ENCODE measurements around the gene PHOSPHO2.

The PHOSPHO2 gene

GRCh38 chr2:169718930-169719504, 24.7 kb downstream of the PHOSPHO2 start:
- Histone ChIP-seq H2AFZ (no peak overlapping the region), H3K9me3 (ENCODE audit: control insufficient read depth, low read length) (no peaks in the 10 kb centered on the region), H3K27ac (no peak overlapping the region), H3K4me1 (peaks cover 12% of the 10 kb centered on the region), H3K27me3 (ENCODE audit: control insufficient read depth, insufficient read depth, low read length) (no peaks in the 10 kb centered on the region), H3K4me3 (ENCODE audit: low read depth, low read length) (no peak overlapping the region), H3K9ac (no peak overlapping the region), H3K4me2 (ENCODE audit: low read length) (no peak overlapping the region), H3K36me3 (ENCODE audit: control insufficient read depth, insufficient read depth, low read length) (no peaks in the 10 kb centered on the region), H3K79me2 (no peaks in the 10 kb centered on the region)
- no peak for TF ChIP-seq CTCF (IDR thresholded peaks at IDR 0.05)

- H3K27me3 ChIP-seq (ENCODE audit: control insufficient read depth, insufficient read depth, low read length), result no peaks in the 10 kb centered on the region
- H3K36me3 ChIP-seq (ENCODE audit: control insufficient read depth, insufficient read depth, low read length), result no peaks in the 10 kb centered on the region
- H3K27ac ChIP-seq, result no peak overlapping the region
- no peak overlapping the region for H3K9ac ChIP-seq
- no peak overlapping the region for H3K4me3 ChIP-seq (ENCODE audit: low read depth, low read length)
- no peaks in the 10 kb centered on the region for H3K79me2 ChIP-seq
- TF ChIP-seq CTCF (IDR thresholded peaks at IDR 0.05), result no peak
- no peak overlapping the region for H3K4me2 ChIP-seq (ENCODE audit: low read length)
- H3K9me3 ChIP-seq (ENCODE audit: control insufficient read depth, low read length), result no peaks in the 10 kb centered on the region
- no peak overlapping the region for H2AFZ ChIP-seq
- H3K4me1 ChIP-seq, result peaks cover 9% of the 10 kb centered on the region
Observed at GRCh38 chr2:169721016-169721415, 26.7 kb downstream of the PHOSPHO2 start.

GRCh38 chr2:169727065-169727464, 32.8 kb downstream of the PHOSPHO2 start:
- Histone ChIP-seq H3K79me2 (no peaks in the 10 kb centered on the region), H3K4me3 (ENCODE audit: low read depth, low read length) (no peak overlapping the region), H2AFZ (no peak overlapping the region), H3K27me3 (ENCODE audit: control insufficient read depth, insufficient read depth, low read length) (no peaks in the 10 kb centered on the region), H3K36me3 (ENCODE audit: control insufficient read depth, insufficient read depth, low read length) (no peaks in the 10 kb centered on the region), H3K4me1 (no peaks in the 10 kb centered on the region), H3K9ac (no peak overlapping the region), H3K9me3 (ENCODE audit: control insufficient read depth, low read length) (no peaks in the 10 kb centered on the region), H3K4me2 (ENCODE audit: low read length) (no peak overlapping the region), H3K27ac (no peak overlapping the region)
- no peak for TF ChIP-seq CTCF (IDR thresholded peaks at IDR 0.05)

GRCh38 chr2:169729274-169729605, 35.0 kb downstream of the PHOSPHO2 start:
- Histone ChIP-seq H3K79me2 (no peaks in the 10 kb centered on the region), H3K36me3 (ENCODE audit: control insufficient read depth, insufficient read depth, low read length) (no peaks in the 10 kb centered on the region), H3K27ac (no peak overlapping the region), H3K9ac (no peak overlapping the region), H3K4me1 (no peaks in the 10 kb centered on the region), H3K9me3 (ENCODE audit: control insufficient read depth, low read length) (no peaks in the 10 kb centered on the region), H3K4me2 (ENCODE audit: low read length) (no peak overlapping the region), H3K4me3 (ENCODE audit: low read depth, low read length) (no peak overlapping the region), H3K27me3 (ENCODE audit: control insufficient read depth, insufficient read depth, low read length) (no peaks in the 10 kb centered on the region), H2AFZ (no peak overlapping the region)
- no peak for TF ChIP-seq CTCF (IDR thresholded peaks at IDR 0.05)

- peaks cover 8% of the 10 kb centered on the region for H3K4me1 ChIP-seq
- no peaks in the 10 kb centered on the region for H3K9me3 ChIP-seq (ENCODE audit: control insufficient read depth, low read length)
- no peak for TF ChIP-seq CTCF (IDR thresholded peaks at IDR 0.05)
- H3K27me3 ChIP-seq (ENCODE audit: control insufficient read depth, insufficient read depth, low read length), result no peaks in the 10 kb centered on the region
- no peak overlapping the region for H2AFZ ChIP-seq
- no peak overlapping the region for H3K27ac ChIP-seq
- H3K79me2 ChIP-seq, result no peaks in the 10 kb centered on the region
- no peak overlapping the region for H3K9ac ChIP-seq
- no peak overlapping the region for H3K4me3 ChIP-seq (ENCODE audit: low read depth, low read length)
- H3K4me2 ChIP-seq (ENCODE audit: low read length), result no peak overlapping the region
- no peaks in the 10 kb centered on the region for H3K36me3 ChIP-seq (ENCODE audit: control insufficient read depth, insufficient read depth, low read length)
Observed at GRCh38 chr2:169732075-169732474, 37.8 kb downstream of the PHOSPHO2 start.

All from parathyroid adenoma (tissue), 2 donors.